ENCODE results near the gene PITPNB. TPM values are rescaled to one million over a fixed set of nuclear protein-coding genes. Genes with fewer than 3 reads are reported as not detected.

The PITPNB gene
- total and polyA plus RNA-seq, 7 donors, result 20.4 to 135 (median 79.9) TPM

DNA sequence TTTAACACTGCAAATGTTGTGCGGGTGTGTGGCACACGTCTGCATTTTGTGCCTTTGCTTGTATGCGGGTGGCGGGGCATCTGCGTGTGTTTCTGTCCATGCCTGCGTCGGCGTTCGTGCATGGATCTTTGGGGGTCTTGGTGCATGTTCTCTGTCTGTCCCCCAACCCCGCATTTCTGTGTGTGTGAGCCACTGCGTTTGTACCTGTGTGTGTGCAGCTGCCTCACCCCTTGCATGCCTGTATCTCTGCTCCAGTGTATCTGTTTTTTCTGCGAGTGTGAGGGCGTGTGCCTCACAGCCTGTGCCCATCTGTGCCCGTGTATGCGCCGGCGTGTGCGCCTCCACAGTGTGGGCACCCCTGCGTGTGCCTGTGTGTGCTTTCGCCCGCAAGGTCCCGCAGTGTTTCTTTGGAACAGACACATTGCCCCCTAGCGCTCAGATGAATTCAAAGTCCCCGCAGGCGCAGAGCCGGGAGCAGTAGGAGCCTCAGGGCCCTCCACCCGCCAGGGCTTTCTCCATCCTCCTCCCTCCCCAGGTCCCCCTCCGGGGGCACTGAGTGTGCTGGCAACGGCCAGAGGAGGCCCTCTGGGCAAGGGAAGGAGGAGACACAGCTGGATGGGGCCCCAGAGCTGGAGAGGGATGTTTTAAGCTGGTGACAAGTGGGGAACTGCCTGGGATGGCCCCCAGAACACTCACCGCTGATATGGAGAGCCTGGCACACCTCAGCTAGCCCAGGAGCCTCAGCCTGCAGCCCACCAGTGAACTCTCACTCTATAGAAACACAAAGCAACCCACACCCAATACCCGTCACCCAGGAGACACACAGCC lies 114.4 kb downstream of the PITPNB start:
- H3K4me3 ChIP-seq, result no peak overlapping the region
- peaks cover 0 to 40% (median 33%) of the 10 kb centered on the region in 4 donors for H3K4me1 ChIP-seq
- intact Hi-C loops (cut with DNase I), result loop anchor here (2.0 to 10.0 kb wide), 6 partner anchors 400 to 1127 kb away; no protein-coding TSS in a partner anchor
- 29 to 34% methylated on average over 31 of the region's 31 CpGs for WGBS, 2 donors
- no peaks in the 10 kb centered on the region for H3K36me3 ChIP-seq
- H3K9me3 ChIP-seq, result no peaks in the 10 kb centered on the region
- TF ChIP-seq POLR2A (IDR thresholded peaks at IDR 0.05), result no peak
- TF ChIP-seq, protein P1, sequence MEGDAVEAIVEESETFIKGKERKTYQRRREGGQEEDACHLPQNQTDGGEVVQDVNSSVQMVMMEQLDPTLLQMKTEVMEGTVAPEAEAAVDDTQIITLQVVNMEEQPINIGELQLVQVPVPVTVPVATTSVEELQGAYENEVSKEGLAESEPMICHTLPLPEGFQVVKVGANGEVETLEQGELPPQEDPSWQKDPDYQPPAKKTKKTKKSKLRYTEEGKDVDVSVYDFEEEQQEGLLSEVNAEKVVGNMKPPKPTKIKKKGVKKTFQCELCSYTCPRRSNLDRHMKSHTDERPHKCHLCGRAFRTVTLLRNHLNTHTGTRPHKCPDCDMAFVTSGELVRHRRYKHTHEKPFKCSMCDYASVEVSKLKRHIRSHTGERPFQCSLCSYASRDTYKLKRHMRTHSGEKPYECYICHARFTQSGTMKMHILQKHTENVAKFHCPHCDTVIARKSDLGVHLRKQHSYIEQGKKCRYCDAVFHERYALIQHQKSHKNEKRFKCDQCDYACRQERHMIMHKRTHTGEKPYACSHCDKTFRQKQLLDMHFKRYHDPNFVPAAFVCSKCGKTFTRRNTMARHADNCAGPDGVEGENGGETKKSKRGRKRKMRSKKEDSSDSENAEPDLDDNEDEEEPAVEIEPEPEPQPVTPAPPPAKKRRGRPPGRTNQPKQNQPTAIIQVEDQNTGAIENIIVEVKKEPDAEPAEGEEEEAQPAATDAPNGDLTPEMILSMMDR (IDR thresholded peaks at IDR 0.05), result peak; percentile 45 to 81 (median 62)
- no peak overlapping the region for H3K27ac ChIP-seq
- peaks cover 0 to 15% (median 12%) of the 10 kb centered on the region in 3 donors for H3K27me3 ChIP-seq
- DNase-seq, result peak; percentile 88

DNA sequence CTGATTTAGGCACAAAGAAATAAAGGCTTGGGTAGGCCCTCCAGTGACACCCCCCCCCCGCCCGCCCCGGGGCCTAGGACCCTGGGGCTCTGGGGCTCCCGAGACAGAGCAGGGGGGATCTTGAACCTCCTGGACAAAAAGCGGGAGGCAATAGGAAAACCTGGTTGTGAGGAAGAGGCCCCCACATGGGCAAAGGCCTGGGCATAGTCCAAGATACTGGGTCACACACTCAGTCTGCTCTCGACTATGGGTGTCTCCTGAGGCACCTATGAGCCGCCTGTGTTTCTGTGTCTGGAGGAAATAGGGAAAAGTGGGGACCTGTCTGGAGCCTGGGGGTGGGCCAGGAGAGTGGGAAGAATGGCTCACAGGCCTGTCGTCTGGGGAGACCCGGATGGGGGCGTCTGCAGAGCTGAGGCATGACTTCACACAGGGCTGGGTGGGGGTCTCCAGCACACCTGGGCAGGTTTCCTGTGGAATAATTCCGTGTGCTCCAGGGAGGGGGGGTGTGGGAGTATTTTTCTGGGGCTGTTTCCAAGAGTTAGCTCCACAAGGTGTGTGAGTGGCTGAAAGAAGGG lies 115.1 kb downstream of the PITPNB start:
- Histone ChIP-seq H3K4me3 (no peak overlapping the region), H3K4me1 (peaks cover 0 to 47% (median 40%) of the 10 kb centered on the region in 4 donors), H3K9me3 (no peaks in the 10 kb centered on the region), H3K36me3 (no peaks in the 10 kb centered on the region), H3K27me3 (peaks cover 0 to 23% (median 19%) of the 10 kb centered on the region in 3 donors), H3K27ac (peak overlapping the region in 1 of 4 donors; percentile 23)
- intact Hi-C loops (cut with DNase I), result loop anchor here (2.0 to 10.0 kb wide), 5 partner anchors 399 to 1047 kb away; no protein-coding TSS in a partner anchor
- no peak for TF ChIP-seq POLR2A (IDR thresholded peaks at IDR 0.05)
- no peak for TF ChIP-seq EP300 (IDR thresholded peaks at IDR 0.05)
- TF ChIP-seq, protein P1 (IDR thresholded peaks at IDR 0.05), result no peak
- TF ChIP-seq POLR2AphosphoS5 (IDR thresholded peaks at IDR 0.05), result no peak
- no peak for DNase-seq
- whole genome bisulfite sequencing, 2 donors, result 67 to 76% methylated on average over 11 of the region's 11 CpGs

- intact Hi-C loops (cut with DNase I), result loop anchor here (10.0 kb wide), 4 partner anchors 398 to 808 kb away; no protein-coding TSS in a partner anchor
- peak overlapping the region; percentile 61 to 86 (median 76) for H3K4me3 ChIP-seq
- H3K27me3 ChIP-seq, result peaks cover 0 to 37% (median 26%) of the 10 kb centered on the region in 3 donors
- H3K36me3 ChIP-seq, result no peaks in the 10 kb centered on the region
- DNase-seq, result no peak
- H3K4me1 ChIP-seq, result peaks cover 0 to 56% (median 51%) of the 10 kb centered on the region in 4 donors
- no peak for TF ChIP-seq EP300 (IDR thresholded peaks at IDR 0.05)
- TF ChIP-seq POLR2AphosphoS5 (IDR thresholded peaks at IDR 0.05), result no peak
- no peak for TF ChIP-seq POLR2A (IDR thresholded peaks at IDR 0.05)
- TF ChIP-seq, protein P1 (IDR thresholded peaks at IDR 0.05), result no peak
- WGBS, 2 donors, result 11 to 25% methylated on average over 35 of the region's 35 CpGs
- H3K27ac ChIP-seq, result peak overlapping the region; percentile 75 to 93 (median 85)
- no peaks in the 10 kb centered on the region for H3K9me3 ChIP-seq
Observed at GRCh38 chr22:27802346-27803073, 116.5 kb downstream of the PITPNB start.

Small RNAs within 50 kb of the gene (small RNA-seq; reads per million reads assigned to genes)
- gene MIR3199-1 (0 to 0.30 (median 0.22) reads per million in 3 donors), gene RF02198 (0 reads per million in 3 donors)

Other genes starting within 250 kb of the PITPNB start
- gene MN1, start 117.5 kb downstream of the PITPNB start, total RNA-seq, result 10 to 100 TPM in 1 of 4 donors, 1 to 10 TPM in 3; 6.4 to 21.3 (median 7.5) TPM
- 1 to 10 TPM in 1 of 3 donors, under 1 TPM in 2; under 0.01 to 1.2 (median 0.85) TPM for gene MN1, start 117.5 kb downstream of the PITPNB start, polyA plus RNA-seq

Measured in sigmoid colon (tissue), 7 donors.